Measurements from ENCODE around the gene METTL16. TPM values are rescaled to one million over a fixed set of nuclear protein-coding genes. Genes with fewer than 3 reads are reported as not detected.

METTL16 gene
- total and polyA plus RNA-seq, 9 of the 15 experiments (the other 6 are each of a cell fraction or from before 2014, with no cell fraction given) = 12.1 to 30.5 (median 19.8) TPM

DNA sequence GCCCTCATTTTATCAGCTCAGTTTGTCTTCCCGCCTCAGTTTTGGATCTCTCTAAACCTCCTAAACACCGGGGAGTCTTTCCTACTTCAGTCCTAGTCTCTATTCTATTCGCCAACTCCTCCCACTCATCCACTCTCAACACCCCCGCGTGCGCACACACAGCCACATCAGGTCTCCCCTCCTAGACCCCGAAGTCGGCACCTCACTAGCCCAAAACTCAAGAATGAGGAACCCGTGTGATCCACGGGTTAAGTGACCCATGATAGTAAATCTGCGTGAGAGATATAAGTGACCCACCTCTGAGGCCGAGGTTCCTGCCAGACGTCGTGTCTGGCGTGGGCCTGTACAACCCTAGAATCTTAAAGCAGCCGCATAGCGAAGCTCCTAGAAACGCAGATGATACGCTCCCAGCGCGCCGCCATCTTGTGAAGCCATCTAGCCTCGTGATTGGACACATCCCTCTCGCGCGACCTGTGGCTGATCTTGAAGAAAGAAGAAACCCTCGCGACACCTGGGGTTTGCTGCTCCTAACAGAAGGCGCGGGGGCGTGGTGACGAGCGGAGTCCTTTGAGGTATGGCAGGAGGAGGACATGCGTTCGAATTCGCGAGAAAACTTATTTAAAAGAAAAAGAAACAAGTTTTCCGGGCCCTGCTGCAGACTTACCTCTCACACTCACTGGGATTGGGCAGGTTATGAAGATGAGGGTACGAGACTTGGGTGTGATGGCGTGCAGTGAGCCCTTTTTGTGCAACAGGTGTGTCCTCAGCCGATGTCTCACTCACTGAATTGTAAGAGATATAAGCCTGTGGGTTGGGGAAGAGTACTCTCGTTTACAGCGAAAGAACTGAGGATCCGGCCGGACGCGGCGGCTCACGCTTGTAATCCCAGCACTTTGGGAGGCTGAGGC is at the start of gene METTL16 (continued):
- TF ChIP-seq HMGXB4 (CRISPR knock-in tag; IDR thresholded peaks at IDR 0.05) (no peak), ADNP (tag; IDR thresholded peaks at IDR 0.05) (no peak), BACH1 (tag; IDR thresholded peaks at IDR 0.05) (no peak), ZNF77 (CRISPR knock-in tag; IDR thresholded peaks at IDR 0.05) (no peak), MXI1 (IDR thresholded peaks at IDR 0.05; ENCODE audit: low read depth, low read length) (no peak)
- TF ChIP-seq, protein P1, sequence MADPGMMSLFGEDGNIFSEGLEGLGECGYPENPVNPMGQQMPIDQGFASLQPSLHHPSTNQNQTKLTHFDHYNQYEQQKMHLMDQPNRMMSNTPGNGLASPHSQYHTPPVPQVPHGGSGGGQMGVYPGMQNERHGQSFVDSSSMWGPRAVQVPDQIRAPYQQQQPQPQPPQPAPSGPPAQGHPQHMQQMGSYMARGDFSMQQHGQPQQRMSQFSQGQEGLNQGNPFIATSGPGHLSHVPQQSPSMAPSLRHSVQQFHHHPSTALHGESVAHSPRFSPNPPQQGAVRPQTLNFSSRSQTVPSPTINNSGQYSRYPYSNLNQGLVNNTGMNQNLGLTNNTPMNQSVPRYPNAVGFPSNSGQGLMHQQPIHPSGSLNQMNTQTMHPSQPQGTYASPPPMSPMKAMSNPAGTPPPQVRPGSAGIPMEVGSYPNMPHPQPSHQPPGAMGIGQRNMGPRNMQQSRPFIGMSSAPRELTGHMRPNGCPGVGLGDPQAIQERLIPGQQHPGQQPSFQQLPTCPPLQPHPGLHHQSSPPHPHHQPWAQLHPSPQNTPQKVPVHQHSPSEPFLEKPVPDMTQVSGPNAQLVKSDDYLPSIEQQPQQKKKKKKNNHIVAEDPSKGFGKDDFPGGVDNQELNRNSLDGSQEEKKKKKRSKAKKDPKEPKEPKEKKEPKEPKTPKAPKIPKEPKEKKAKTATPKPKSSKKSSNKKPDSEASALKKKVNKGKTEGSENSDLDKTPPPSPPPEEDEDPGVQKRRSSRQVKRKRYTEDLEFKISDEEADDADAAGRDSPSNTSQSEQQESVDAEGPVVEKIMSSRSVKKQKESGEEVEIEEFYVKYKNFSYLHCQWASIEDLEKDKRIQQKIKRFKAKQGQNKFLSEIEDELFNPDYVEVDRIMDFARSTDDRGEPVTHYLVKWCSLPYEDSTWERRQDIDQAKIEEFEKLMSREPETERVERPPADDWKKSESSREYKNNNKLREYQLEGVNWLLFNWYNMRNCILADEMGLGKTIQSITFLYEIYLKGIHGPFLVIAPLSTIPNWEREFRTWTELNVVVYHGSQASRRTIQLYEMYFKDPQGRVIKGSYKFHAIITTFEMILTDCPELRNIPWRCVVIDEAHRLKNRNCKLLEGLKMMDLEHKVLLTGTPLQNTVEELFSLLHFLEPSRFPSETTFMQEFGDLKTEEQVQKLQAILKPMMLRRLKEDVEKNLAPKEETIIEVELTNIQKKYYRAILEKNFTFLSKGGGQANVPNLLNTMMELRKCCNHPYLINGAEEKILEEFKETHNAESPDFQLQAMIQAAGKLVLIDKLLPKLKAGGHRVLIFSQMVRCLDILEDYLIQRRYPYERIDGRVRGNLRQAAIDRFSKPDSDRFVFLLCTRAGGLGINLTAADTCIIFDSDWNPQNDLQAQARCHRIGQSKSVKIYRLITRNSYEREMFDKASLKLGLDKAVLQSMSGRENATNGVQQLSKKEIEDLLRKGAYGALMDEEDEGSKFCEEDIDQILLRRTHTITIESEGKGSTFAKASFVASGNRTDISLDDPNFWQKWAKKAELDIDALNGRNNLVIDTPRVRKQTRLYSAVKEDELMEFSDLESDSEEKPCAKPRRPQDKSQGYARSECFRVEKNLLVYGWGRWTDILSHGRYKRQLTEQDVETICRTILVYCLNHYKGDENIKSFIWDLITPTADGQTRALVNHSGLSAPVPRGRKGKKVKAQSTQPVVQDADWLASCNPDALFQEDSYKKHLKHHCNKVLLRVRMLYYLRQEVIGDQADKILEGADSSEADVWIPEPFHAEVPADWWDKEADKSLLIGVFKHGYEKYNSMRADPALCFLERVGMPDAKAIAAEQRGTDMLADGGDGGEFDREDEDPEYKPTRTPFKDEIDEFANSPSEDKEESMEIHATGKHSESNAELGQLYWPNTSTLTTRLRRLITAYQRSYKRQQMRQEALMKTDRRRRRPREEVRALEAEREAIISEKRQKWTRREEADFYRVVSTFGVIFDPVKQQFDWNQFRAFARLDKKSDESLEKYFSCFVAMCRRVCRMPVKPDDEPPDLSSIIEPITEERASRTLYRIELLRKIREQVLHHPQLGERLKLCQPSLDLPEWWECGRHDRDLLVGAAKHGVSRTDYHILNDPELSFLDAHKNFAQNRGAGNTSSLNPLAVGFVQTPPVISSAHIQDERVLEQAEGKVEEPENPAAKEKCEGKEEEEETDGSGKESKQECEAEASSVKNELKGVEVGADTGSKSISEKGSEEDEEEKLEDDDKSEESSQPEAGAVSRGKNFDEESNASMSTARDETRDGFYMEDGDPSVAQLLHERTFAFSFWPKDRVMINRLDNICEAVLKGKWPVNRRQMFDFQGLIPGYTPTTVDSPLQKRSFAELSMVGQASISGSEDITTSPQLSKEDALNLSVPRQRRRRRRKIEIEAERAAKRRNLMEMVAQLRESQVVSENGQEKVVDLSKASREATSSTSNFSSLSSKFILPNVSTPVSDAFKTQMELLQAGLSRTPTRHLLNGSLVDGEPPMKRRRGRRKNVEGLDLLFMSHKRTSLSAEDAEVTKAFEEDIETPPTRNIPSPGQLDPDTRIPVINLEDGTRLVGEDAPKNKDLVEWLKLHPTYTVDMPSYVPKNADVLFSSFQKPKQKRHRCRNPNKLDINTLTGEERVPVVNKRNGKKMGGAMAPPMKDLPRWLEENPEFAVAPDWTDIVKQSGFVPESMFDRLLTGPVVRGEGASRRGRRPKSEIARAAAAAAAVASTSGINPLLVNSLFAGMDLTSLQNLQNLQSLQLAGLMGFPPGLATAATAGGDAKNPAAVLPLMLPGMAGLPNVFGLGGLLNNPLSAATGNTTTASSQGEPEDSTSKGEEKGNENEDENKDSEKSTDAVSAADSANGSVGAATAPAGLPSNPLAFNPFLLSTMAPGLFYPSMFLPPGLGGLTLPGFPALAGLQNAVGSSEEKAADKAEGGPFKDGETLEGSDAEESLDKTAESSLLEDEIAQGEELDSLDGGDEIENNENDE (IDR thresholded peaks at IDR 0.05; ENCODE audit: low read depth, low read length) = no peak

Measured in K562 (cell line).